GM12878 (cell line): ENCODE measurements around the gene USP25. TPM values are rescaled to one million over a fixed set of nuclear protein-coding genes. Genes with fewer than 3 reads are reported as not detected.

Experiments used
- ATAC-seq: fragments of 200-7000 bp; cut with Tn5 transposase; 3 replicates; pipeline ENCODE4 v1.9.1; 2020; ENCODE audit warnings: mild to moderate bottlenecking, moderate library complexity
- BruUV-seq: library from RNA; stranded (reverse); fragments of 400-500 nt; replicated peaks from 2 replicates; lab custom pipeline; 2021; lab: Mats Ljungman, UMichigan
- CTCF ChIA-PET: fragments of 300-600 bp; sonication (Branson Sonifier 250); formaldehyde crosslinking; extraction: SDS; loops from one replicate; lab custom pipeline; 2021; ENCODE audit warnings: inconsistent platforms; lab: Yijun Ruan, JAX
- POLR2A ChIA-PET: fragments of 350-600 bp; formaldehyde crosslinking; extraction: SDS; loops from one replicate; lab custom pipeline; 2021; ENCODE audit warnings: inconsistent platforms; lab: Charles Lee
- RAD21 ChIA-PET: fragments of 300-600 bp; sonication (Branson Sonifier 250); formaldehyde crosslinking; loops from one replicate; lab custom pipeline; 2023; ENCODE audit warnings: antibody characterized with exemption; ENCODE audit not compliant: unreplicated experiment; lab: Charles Lee
- SMC1A ChIA-PET: fragments of 300-600 bp; sonication (Branson Sonifier 250); formaldehyde crosslinking; loops from one replicate; lab custom pipeline; 2023; ENCODE audit not compliant: unreplicated experiment, uncharacterized antibody; lab: Charles Lee
- DNase-seq: peaks from one replicate; pipeline ENCODE4 v3.0.0-alpha.2; 2011; ENCODE audit warnings: low read depth, low spot score
- FAIRE-seq: peaks from 3 replicates; lab custom pipeline; 2011; peaks lifted over from hg19 to GRCh38; lab: Jason Lieb, UNC
- H2AFZ ChIP-seq: 2 replicates; pipeline ENCODE4 v1.6.0; 2011; ENCODE audit warnings: low read depth, low read length, control low read depth; ENCODE audit not compliant: control insufficient read depth
- H3K27ac ChIP-seq: 2 replicates; pipeline ENCODE4 v1.5.1; 2011; ENCODE audit warnings: control low read depth; ENCODE audit not compliant: control insufficient read depth, insufficient read depth
- H3K27me3 ChIP-seq, 2 experiments: replicated peaks in 1 of 2; 2 replicates each; pipeline versions ENCODE4 v1.6.0 to v1.6.1; 2011; ENCODE audit warnings: low read length in 1 of 2; ENCODE audit not compliant: control insufficient read depth in 2 of 2, insufficient read depth in 2 of 2
- H3K36me3 ChIP-seq, 2 experiments: 2 replicates each; pipeline ENCODE4 v1.5.1; 2011; ENCODE audit warnings: low read length in 1 of 2; ENCODE audit not compliant: control insufficient read depth in 2 of 2, insufficient read depth in 2 of 2
- H3K4me1 ChIP-seq: 2 replicates; pipeline ENCODE4 v1.6.1; 2011; ENCODE audit warnings: mild to moderate bottlenecking, low read length, moderate library complexity, mixed read lengths; ENCODE audit not compliant: control insufficient read depth, insufficient read depth
- H3K4me2 ChIP-seq: 2 replicates; pipeline ENCODE4 v1.6.0; 2011; ENCODE audit warnings: control low read depth; ENCODE audit not compliant: control insufficient read depth, insufficient read depth
- H3K4me3 ChIP-seq: fragments of 200-600 bp; sonication (generic); 2 replicates; pipeline ENCODE4 v1.5.1; 2016
- H3K79me2 ChIP-seq: 2 replicates; pipeline ENCODE4 v1.6.0; 2011; ENCODE audit warnings: low read length; ENCODE audit not compliant: control insufficient read depth, insufficient read depth
- H3K9ac ChIP-seq: 2 replicates; pipeline ENCODE4 v1.8.0; 2011; ENCODE audit warnings: low read length, control low read depth, mixed read lengths; ENCODE audit not compliant: control insufficient read depth, insufficient read depth
- H3K9me3 ChIP-seq: replicated peaks from 3 replicates; pipeline ENCODE4 v1.5.1; 2011; ENCODE audit warnings: mild to moderate bottlenecking, low read length; ENCODE audit not compliant: control insufficient read depth, insufficient read depth
- H4K20me1 ChIP-seq: 2 replicates; pipeline ENCODE4 v1.6.0; 2011; ENCODE audit not compliant: control insufficient read depth, insufficient read depth
- BACH1 ChIP-seq: fragments of 450-650 bp; IDR thresholded peaks from 2 replicates; pipeline ENCODE4 v1.6.1; 2017; ENCODE audit warnings: mild to moderate bottlenecking, borderline replicate concordance
- CEBPB ChIP-seq, 2 experiments: fragments of 150-350 bp in 1 of 2; IDR thresholded peaks; 2 replicates each; pipeline ENCODE4 v1.6.1; 2012 to 2014; ENCODE audit warnings: low read depth in 2 of 2, low read length in 2 of 2, borderline replicate concordance in 1 of 2, inconsistent platforms in 1 of 2
- DPF2 ChIP-seq: fragments of 450-650 bp; IDR thresholded peaks from 2 replicates; pipeline ENCODE4 v1.6.1; 2017; ENCODE audit warnings: mild to moderate bottlenecking
- E4F1 ChIP-seq: fragments of 450-650 bp; IDR thresholded peaks from 2 replicates; pipeline ENCODE4 v1.6.1; 2018; ENCODE audit warnings: borderline replicate concordance, mild to moderate bottlenecking; ENCODE audit not compliant: partially characterized antibody
- ESRRA ChIP-seq: IDR thresholded peaks from 2 replicates; pipeline ENCODE4 v1.6.1; 2012; ENCODE audit warnings: mild to moderate bottlenecking, low read length, improper control_type of control experiment
- GABPA ChIP-seq: IDR thresholded peaks from 2 replicates; pipeline ENCODE4 v1.6.1; 2014; ENCODE audit warnings: antibody characterized with exemption, low read depth, mild to moderate bottlenecking, inconsistent platforms
- HDGF ChIP-seq: fragments of 450-650 bp; IDR thresholded peaks from 2 replicates; pipeline ENCODE4 v1.6.1; 2016; ENCODE audit warnings: antibody characterized with exemption
- JUND ChIP-seq: IDR thresholded peaks from 2 replicates; pipeline ENCODE4 v1.6.1; 2012; ENCODE audit warnings: low read depth, mild to moderate bottlenecking, low read length, improper control_type of control experiment, moderate library complexity
- MTA2 ChIP-seq: fragments of 450-650 bp; IDR thresholded peaks from 2 replicates; pipeline ENCODE4 v1.6.1; 2016; ENCODE audit warnings: low read depth, mild to moderate bottlenecking, moderate library complexity
- PML ChIP-seq: IDR thresholded peaks from 2 replicates; pipeline ENCODE4 v1.6.1; 2012; ENCODE audit warnings: low read length, inconsistent platforms
- POLR2A ChIP-seq: IDR thresholded peaks from 2 replicates; pipeline ENCODE4 v1.6.1; 2011; ENCODE audit warnings: low read depth, mild to moderate bottlenecking, low read length
- SPI1 ChIP-seq: IDR thresholded peaks from 2 replicates; pipeline ENCODE4 v1.6.1; 2011; ENCODE audit warnings: low read depth, mild to moderate bottlenecking, low read length, moderate library complexity, borderline replicate concordance; ENCODE audit not compliant: insufficient read depth
- USF1 ChIP-seq: IDR thresholded peaks from 2 replicates; pipeline ENCODE4 v1.6.1; 2011; ENCODE audit warnings: borderline replicate concordance, low read depth, mild to moderate bottlenecking, moderate library complexity, mixed read lengths, low read length; ENCODE audit not compliant: insufficient read depth; ENCODE audit errors: extremely low read length
- USF2 ChIP-seq: IDR thresholded peaks from 2 replicates; pipeline ENCODE4 v1.6.1; 2011; ENCODE audit warnings: low read depth, low read length, improper control_type of control experiment, borderline replicate concordance
- ZNF592 ChIP-seq: fragments of 450-650 bp; IDR thresholded peaks from 2 replicates; pipeline ENCODE4 v1.6.1; 2017; ENCODE audit warnings: mild to moderate bottlenecking, moderate library complexity
- WGBS: methylation state at CpG from one replicate; pipeline ENCODE4 v1.1.6; 2016; ENCODE audit warnings: low lambda C conversion rate; ENCODE audit not compliant: insufficient replicate concordance, insufficient coverage; ENCODE audit errors: missing lambda C conversion rate; 5-methylcytosine and 5-hydroxymethylcytosine counted together
- in situ Hi-C: fragments of 300-500 bp; cut with MboI; formaldehyde crosslinking; loops from 9 replicates; pipeline ENCODE4 v1.14.3; 2018; ENCODE audit warnings: mixed read lengths
- intact Hi-C: fragments of 100-400 bp; cut with micrococcal nuclease; formaldehyde crosslinking; loops from one replicate; pipeline ENCODE4 v1.14.2; 2022; ENCODE audit not compliant: unreplicated experiment
- polyA plus RNA-seq, 11 experiments: library from polyadenylated mRNA; depleted of rRNA in 4 of 11; unstranded in 6 of 11; stranded (reverse) in 5 of 11; fragments of >200 nt; fragmentation: Nextera tagmentation in 4 of 11; fragmentation: Illumina TruSeq in 1 of 11; extraction: Ambion mirVana in 4 of 11; extraction: Trizol in 1 of 11; gene quantifications; 1 replicate in 1 of 11; 2 replicates in 10 of 11; pipeline versions ENCODE4 v1.2.1 to v1.2.3, GENCODE V29; 2011 to 2016; ENCODE audit warnings: inconsistent platforms in 2 of 11, missing spikeins in 2 of 11, low read depth in 1 of 11
- total RNA-seq, 4 experiments: library from RNA; depleted of rRNA in 3 of 4; stranded (reverse); fragments of >200 nt in 3 of 4; fragmentation: Illumina TruSeq in 1 of 4; extraction: Trizol in 1 of 4; gene quantifications; 2 replicates each; pipeline versions ENCODE4 v1.2.1 to v1.2.3, GENCODE V29; 2013 to 2021

The USP25 gene
- total and polyA plus RNA-seq, 10 of the 15 experiments (the other 5 are each of a cell fraction or from before 2014, with no cell fraction given), result 1.5 to 31.3 (median 23.4) TPM

GRCh38 chr21:15695241-15695640, 34.5 kb upstream of the USP25 start:
- POLR2A ChIA-PET, result no interaction called here
- Histone ChIP-seq H4K20me1 (no peaks in the 10 kb centered on the region), H3K4me2 (no peak overlapping the region), H3K9me3 (no peaks in the 10 kb centered on the region), H3K27me3 (peaks cover 0 to 1% of the 10 kb centered on the region in 2 experiments; a peak in 2 of 4 replicates), H3K9ac (no peak overlapping the region), H3K4me1 (no peaks in the 10 kb centered on the region), H3K79me2 (no peaks in the 10 kb centered on the region), H3K4me3 (no peak overlapping the region), H3K27ac (no peak overlapping the region), H2AFZ (no peak overlapping the region), H3K36me3 (no peaks in the 10 kb centered on the region)
- ATAC-seq (no peak), DNase-seq (no peak), FAIRE-seq (no peak)
- no TSS peak for BruUV-seq
- intact Hi-C loops, result no loop called here
- in situ Hi-C loops, result no loop called here
- RAD21 ChIA-PET, result no interaction called here
- CTCF ChIA-PET, result no interaction called here
- TF ChIP-seq E4F1 (no peak), CEBPB (IDR thresholded peaks at IDR 0.05; ENCODE audit: borderline replicate concordance in 1 of 2, low read depth in 2 of 2, low read length in 2 of 2) (no peak), USF2 (no peak), POLR2A (no peak), ESRRA (no peak), BACH1 (no peak), DPF2 (no peak), SPI1 (no peak), JUND (no peak), MTA2 (no peak), GABPA (no peak), HDGF (no peak), PML (no peak), USF1 (no peak), ZNF592 (no peak)
- 88% methylated on average over 1 of the region's 1 CpG for WGBS
- SMC1A ChIA-PET, result no interaction called here
